HG03432 (cell line): ENCODE measurements around the gene COX10.
"Not testable (repeated sequence)": the region's sequence is repeated elsewhere in the genome, so short reads cannot be mapped to it uniquely, and the experiment has no call there.

Experiments
- ATAC-seq: cut with Tn5 transposase; IDR thresholded peaks from one replicate; pipeline ENCODE4 v1.9.1; 2021; ENCODE audit warnings: mild to moderate bottlenecking, moderate library complexity; ENCODE audit not compliant: unreplicated experiment

Gene COX10

GRCh38 chr17:14118951-14119350, 49.6 kb downstream of the COX10 start:
- no peak for ATAC-seq

DNA sequence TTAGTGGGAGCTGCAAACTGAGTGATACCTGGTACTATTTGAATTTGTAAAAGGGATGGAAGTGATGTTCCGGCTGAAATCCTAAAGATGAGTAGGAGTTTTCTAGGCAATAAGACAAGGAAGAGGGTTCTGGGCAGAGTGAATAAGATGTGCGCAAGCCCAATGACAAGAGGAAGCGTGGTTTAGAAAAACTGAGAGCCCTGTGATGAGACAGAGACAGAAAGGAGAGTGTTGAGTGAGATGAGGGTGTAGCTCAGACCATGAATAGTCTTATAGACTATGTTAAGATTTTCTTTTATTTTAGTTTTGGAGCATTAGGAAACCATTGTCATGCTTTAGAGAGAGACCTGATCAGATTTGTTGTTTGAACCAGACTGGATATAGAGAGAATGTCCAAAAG, 50.2 kb downstream of the COX10 start:
- ATAC-seq = no peak

DNA sequence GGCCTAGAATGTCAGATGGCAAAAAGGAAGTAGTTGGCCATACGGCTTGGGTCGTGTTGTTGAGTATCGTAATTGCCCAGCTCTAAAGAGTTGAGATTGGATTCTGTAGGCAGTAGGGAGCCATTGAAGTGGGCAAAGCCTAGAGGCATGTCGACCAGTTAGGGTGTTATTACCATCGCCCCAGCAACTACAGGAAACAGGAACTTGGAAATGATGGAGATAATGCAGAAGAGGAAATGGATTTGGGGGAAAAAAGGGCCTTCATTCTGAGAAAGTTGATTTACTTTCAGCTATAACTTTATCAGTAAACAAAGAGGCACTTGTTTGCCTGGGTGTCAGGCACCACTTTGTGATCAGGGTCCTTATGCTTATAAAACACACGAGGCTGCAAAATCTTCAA, 52.6 kb downstream of the COX10 start:
- ATAC-seq = no peak

DNA sequence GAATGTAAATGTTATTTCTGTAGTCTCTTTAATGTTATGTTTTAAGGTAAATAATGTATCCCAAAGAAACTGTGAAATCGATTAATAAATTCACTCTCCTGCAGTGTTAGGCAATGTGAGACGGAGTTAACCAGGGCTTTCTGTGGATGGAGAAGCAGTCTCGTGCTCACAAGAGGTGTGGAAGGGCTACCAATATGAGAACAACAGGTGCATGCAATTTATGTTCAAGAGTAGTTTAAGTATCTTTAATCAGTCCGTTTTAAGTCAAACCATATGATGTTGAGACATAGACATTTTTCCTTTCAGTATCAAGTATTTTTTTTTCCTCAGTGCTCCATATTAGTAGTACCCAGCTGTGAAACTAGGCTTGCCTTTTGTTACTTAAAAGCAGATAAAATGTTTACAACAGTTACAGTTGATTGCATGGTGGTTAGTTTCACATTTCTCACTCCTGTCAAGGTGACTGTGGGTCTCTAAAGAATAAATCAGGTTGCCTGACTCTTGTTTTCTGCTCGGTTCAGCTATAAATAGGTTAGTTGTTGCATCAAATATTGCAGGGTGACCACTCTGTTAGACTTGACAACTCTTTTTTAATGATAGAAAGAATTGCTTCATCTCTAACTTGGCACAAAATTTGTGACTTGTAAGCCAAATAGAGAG, 54.4 kb downstream of the COX10 start:
- no peak for ATAC-seq

DNA sequence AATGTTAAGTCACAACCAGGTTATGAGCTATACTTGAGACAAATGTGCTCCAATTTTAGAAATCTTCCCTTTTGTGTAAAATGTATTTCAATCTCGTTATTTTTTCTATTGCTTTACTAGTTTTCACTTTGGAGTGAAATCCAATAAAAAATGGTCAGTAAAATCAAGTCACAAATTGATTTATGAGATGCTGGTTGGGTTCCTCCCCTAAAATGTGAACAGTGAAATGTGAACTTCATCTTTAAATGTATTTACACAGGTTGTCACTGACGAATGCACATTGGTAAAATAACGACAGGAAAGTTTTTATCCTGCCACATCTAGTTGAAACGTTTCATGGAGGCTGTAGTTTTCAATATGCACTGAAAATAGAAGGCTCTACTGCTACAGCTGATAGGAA, 55.5 kb downstream of the COX10 start:
- no peak for ATAC-seq

- ATAC-seq = no peak
Observed at GRCh38 chr17:14125518-14126137, 56.3 kb downstream of the COX10 start.

DNA sequence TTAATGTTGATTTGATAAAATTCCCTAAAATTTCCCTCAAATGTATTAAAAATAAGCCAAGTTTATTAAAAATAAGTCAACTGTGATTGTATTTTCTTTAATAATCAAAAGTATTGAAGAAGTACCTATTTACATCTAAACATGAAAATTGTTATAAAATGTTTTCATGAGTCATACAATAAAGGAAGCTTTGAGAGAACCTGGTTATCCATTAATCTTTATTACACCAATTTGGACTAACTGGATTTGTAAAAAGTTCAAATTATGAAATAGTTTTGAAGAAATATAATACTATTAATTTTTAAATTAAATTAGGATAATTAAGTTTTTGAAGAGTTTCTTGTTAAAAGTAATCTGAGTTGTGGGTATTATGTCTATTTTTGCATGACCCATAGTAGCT, 63.8 kb downstream of the COX10 start:
- no peak for ATAC-seq

DNA sequence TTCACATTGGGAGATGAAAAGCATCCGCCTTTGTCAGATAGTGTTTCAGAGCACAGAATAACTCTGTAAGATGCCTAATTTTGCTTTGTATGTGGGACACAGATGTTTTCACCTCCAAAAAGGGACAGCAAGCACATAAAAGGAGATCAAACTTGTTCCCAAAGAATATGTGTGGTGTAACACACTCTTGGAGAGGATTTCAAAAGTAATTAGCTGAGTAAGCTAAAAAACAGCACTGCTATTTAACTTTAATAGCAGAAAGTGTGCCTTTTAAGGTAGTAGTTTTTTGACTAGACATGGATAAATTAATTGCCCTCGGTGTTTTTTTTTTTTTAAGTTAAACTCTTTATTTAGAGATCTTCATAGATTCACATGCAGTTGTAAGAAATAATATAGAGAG, 65.2 kb downstream of the COX10 start:
- no peak for ATAC-seq

DNA sequence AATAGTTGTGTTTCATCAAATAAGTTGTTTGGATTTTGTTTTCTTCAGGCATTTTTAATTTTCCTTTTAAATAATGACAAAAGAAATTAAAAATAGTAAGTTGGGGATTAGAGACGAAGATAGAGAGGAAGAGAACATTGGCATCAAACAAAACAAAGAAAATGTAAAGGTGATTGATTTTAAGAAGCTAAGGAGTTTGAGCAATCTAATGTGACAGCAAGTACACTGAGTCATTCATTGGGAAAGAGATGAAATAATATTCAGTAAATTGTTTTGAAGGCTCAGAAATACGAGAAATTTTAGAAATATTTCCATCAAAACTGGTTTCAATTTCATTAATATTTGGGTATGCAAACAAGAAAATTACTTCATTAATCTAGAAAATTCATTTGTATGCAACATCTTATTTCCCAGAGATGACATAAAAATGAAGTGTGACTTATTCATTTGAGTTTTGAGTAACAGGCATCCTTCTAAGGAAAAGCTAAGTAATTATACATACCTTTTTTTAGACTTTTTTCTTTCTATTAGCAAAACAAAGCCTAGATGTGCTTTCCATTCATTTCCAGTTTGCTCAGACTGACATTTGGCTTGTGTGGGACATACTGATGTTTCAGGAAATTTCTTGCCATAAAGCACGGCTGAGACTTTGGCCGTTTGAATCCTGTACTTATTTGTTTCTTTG, 66.7 kb downstream of the COX10 start:
- ATAC-seq = no peak

DNA sequence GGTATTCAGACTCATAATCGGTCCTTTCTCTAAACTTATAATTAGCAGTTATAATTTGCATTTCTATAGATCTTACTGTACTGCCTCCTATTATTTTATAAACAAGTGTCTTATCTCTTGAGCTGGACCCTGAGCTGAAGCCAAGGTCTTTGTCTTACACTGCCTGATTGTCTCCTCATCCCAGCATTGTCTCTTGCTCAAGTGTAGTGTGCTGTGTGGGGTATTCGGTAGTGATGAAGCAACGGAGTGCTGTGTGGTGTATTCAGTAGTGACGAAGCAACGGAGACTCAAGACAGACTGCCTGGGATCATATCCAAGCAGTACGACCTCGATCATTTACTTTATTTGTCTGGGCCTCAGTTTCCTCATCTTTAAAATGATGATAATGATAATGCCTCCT, 69.3 kb downstream of the COX10 start:
- ATAC-seq = no peak

DNA sequence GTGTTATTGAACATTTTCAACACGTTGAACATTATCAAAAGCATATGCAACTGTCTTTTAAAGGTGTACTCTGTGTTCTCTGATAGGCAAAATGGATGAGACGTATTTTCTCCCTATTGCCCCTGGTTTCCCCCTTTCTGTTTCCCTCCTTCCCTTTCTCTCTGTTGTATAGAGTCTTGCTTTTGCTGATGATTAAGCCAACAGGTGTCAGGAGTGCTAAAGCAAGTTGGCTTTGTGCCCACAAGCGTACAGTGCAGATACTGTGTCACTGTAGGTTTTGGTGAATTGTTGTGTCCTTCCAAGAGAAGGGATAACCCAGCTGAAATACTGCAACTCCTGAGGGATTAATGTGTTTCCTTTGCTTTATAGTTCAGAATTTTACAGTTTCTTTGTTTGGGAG, 74.4 kb downstream of the COX10 start:
- ATAC-seq = no peak

DNA sequence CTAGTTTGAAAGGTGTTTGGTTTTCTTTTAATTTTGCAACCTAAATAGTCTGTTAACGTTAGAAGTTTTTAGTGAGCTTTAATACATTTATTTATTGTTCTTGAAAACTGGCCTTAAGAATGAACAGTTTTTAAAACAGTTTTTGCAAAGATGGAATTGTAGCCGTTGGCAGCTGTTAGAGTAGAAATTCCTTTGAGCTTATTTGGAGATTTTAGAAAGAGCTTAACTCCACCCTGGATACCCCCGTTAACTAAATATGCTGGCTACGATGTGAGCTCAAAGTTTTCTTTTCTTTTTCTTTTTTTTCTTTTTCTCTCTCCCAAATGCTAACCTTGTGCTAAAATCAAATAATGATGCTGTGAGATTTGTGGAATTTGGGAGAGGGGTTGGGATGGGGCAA, 75.2 kb downstream of the COX10 start:
- ATAC-seq = no peak

DNA sequence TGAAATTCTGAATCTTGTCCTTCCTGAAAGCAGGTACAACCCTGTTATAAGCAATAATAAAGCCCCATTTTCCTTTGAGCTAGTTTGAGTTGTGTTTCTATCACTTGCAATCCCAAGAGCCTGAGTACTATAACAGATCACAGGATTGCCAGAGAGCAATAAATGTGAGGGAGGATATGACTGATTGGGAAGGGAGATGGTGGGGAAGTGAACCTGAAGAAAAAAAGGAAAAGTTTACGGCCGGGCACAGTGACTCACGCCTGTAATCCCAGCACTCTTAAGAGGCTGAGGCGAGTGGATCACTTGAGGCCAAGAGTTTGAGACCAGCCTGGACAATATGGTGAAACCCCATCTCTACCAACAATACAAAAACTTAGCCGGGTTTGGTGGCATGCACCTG, 80.4 kb downstream of the COX10 start:
- ATAC-seq = no peak

GRCh38 chr17:14150619-14151018, 81.3 kb downstream of the COX10 start:
- no peak for ATAC-seq

GRCh38 chr17:14152721-14153120, 83.4 kb downstream of the COX10 start:
- no peak for ATAC-seq

DNA sequence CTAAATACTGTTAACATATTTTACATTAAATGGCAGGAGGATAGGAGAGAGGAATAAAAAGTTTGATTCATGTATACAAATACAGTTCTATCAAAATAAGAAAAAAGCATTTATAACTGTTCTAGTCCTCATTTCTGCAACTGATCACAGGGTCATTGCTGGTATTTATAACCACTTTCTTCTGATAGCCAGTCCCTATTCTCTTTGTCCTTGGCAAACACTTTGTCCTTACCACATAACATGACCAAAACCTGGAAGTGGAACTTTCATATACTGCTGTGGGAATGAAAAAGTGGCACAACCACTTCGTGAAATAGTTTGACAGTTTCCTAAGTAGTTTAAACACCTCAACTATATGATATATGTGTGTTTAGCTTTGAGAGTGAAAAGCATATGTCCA, 84.1 kb downstream of the COX10 start:
- no peak for ATAC-seq

DNA sequence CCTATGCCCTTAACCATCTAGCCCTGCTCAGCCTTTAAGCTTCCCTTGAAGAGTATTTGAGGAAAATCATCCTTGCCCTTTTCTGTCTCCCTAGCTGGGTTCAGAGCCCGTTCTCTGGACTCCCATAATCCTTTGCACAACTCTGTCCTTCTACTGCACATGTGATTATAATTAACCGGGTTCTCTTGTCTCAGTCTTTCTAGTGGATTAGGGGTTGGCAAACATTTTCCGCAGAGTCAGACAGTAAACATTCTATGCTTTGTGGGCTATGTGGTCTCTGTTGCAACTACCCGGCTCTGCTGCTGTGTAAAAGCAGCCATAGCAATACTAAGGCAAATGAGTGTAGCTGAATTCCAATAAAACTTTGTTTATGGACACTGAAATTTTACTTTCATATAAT, 87.4 kb downstream of the COX10 start:
- no peak for ATAC-seq

- ATAC-seq = no peak
Observed at GRCh38 chr17:14157822-14158221, 88.5 kb downstream of the COX10 start.

DNA sequence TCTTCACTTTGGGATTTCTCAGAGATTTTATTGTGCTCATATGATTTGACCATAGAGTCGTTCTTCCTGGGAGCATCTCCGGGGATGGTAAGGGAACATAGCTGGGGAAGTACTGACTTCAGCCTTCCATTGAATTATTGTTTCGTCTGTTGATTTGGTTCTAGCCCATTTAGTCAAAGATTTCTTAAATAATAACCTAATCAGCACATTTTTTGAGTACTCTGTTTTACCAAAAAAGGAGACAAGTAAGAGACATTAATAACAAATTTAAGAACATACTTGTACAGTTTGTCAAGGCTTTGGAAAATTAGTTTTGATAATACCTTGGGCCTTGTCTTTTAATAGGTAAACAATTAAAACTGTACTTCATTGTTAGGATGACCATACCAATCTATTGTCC, 89.4 kb downstream of the COX10 start:
- no peak for ATAC-seq

- ATAC-seq = no peak
Observed at GRCh38 chr17:14161419-14161818, 92.1 kb downstream of the COX10 start.

GRCh38 chr17:14165616-14166015, 96.3 kb downstream of the COX10 start:
- ATAC-seq = no peak

- not testable (repeated sequence) for ATAC-seq
Observed at GRCh38 chr17:14167831-14168230, 98.5 kb downstream of the COX10 start.
